DOHH2 (cell line): Measurements from ENCODE around the gene DAGLA.

Experiments
- CTCF ChIP-seq: fragments of 200-600 bp; sonication (generic); IDR thresholded peaks from one replicate; pipeline ENCODE4 v1.5.1; 2014; ENCODE audit warnings: antibody characterized with exemption, mild to moderate bottlenecking, low read depth, low read length; ENCODE audit not compliant: poor library complexity, severe bottlenecking
- EZH2phosphoT487 ChIP-seq: fragments of 200-600 bp; sonication (generic); IDR thresholded peaks from 2 replicates; pipeline ENCODE4 v1.6.1; 2017; ENCODE audit warnings: borderline replicate concordance, mild to moderate bottlenecking, antibody characterized with exemption, low read length, moderate library complexity, mixed read lengths

- no peak for TF ChIP-seq CTCF
- no peak for TF ChIP-seq EZH2phosphoT487
Measured at GRCh38 chr11:61716478-61717285, 36.5 kb downstream of the DAGLA start.
